GM19238 (cell line): ENCODE data around the gene ADARB1.

Experiments
- DNase-seq: peaks from one replicate; pipeline ENCODE4 v3.0.0; 2011; ENCODE audit warnings: low spot score; ENCODE audit not compliant: insufficient read length

The ADARB1 gene

DNA sequence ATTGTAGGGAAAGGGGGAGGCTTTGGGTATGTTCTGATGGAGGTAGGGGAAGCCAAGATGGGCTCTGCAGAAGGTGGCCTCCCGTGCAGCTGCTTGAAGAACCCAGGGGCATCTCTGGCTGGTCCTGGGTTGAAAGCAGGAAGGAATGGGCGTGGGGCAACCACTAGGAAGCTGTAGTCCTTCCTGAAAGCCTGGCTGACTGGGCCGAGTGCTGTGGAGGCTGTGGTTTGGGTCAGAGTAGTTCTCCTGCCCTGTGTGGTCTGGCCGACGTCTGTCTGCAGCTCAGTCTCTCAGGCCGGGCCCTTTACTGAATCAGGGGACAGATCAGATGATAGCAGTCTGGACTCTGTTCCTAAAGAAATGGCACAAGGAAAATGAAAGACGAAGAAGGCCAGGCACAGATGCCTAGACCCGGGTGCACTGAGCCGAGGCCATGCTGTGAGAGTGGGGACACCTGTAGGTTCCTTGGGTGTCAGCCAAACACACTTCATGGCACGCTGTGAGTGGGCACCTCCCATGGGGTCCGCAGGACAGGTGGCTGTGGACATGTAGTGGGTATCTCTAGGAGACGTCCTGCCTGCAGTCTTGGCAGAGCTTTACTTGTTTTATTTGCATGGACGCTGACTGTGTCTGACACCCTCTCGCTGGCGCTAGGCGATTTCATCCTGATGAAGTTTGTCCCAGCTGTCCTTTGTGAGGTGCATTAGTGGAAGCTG is 126.4 kb downstream of the ADARB1 start:
- DNase-seq: no peak

DNA sequence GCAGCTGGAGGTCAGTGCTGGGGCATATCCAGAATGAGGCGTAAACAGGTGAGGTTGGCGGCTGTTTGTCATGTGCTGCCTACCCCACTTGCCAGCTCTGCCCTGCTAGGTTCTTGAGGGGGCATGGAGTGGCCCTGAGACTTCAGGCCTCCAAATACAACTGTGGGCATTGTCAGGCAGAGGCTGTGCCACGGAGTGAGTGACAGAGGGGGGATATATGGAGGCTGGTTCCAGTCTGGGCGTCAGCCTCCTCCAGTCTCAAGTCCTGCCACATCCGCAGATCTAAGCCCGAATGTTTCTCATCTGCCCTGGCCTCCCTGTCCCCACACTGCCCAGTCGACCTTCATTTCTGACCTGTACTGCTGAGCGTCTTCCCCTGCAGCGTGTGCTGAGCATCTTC is 128.0 kb downstream of the ADARB1 start:
- no peak for DNase-seq

GRCh38 chr21:45202889-45203288 is 128.5 kb downstream of the ADARB1 start:
- no peak for DNase-seq

GRCh38 chr21:45203983-45204382 is 129.6 kb downstream of the ADARB1 start:
- no peak for DNase-seq

- DNase-seq: no peak
Observed at GRCh38 chr21:45204395-45204794, 130.0 kb downstream of the ADARB1 start.

GRCh38 chr21:45207839-45208626 is 133.7 kb downstream of the ADARB1 start:
- DNase-seq: no peak

DNA sequence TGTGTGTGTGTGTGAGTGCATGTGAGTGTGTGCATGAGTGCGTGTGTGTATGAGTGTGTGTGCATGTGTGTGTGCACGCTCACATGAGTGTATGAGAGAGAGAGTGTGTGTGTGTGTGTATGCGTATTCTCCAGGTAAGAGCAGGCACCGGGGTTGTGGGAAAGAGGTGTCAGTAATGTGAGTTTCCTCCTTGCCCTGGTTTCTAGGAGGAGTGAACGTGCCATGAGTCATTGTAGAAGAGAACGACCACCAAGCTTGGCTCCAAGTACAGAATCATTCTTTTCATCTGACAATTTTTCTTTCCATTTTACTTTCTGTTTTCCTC is 134.2 kb downstream of the ADARB1 start:
- DNase-seq: no peak

- DNase-seq: no peak
Observed at GRCh38 chr21:45209046-45209445, 134.7 kb downstream of the ADARB1 start.

DNA sequence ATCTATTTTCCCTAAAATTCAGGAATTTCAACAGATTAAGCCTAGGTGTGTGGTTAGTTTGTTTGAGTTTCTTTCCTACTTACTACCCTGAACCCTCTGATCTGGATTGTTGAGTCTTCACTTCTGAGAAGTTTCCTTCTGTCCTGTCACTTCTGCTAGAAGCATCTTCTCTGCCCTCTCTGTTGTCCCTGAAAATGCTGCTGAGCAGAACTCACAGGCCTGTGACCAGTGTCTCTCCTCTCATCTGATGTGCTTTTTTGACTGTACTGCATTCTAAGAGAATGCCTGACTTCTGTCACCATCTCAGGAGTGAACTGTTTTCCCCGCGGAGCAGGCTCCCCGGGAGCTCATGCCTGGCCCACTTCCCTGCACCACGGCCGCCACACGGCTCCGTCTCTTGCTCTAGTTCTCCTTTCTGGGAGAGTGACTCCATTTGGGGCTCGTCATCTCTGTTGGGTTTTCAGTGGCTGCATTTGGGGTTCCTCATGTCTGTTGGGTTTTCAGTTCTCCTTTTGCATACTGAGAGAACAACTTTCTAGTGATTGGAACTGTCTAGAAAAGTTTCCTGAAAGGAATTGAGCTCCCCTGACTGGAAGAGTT is 135.4 kb downstream of the ADARB1 start:
- no peak for DNase-seq

- no peak for DNase-seq
Observed at GRCh38 chr21:45210461-45210983, 136.1 kb downstream of the ADARB1 start.

GRCh38 chr21:45211661-45212060 is 137.3 kb downstream of the ADARB1 start:
- DNase-seq: no peak

DNA sequence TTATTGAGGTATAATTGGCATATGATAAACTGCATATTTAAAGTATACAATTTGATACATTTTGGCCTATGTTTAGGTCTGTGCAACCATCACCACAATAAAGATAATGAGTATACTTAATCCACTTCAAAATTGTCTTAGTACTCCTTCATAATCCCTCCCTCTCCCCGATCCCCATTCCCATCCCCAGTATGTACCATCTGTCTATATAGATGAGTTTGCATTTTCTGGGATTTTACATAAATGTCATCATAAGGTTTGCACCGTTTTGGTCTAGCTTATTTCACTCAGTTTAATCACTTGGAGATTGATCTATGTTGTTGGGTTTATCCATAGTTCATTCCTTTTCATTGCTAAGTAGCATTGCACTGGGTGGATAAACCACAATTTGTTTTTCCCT is 139.0 kb downstream of the ADARB1 start:
- DNase-seq: no peak

DNA sequence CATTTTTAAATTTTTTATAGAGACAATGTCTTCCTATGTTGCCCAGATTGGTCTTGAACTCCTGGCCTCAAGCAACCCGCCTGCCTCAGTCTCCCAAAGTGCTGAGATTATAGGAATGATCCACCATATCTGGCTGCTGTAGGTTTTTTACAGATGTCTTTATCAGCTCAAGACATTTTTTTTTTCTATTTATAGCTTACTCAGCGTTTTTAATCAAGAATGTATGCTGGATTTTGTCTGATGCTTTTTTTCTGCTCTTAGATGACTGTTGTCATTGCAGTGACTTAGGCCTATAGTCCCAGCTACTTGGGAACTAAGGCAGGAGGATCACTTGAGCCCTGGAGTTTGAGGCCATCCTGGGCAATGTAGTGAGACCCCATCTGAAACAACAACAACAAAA is 140.8 kb downstream of the ADARB1 start:
- DNase-seq: no peak

GRCh38 chr21:45217010-45217409 is 142.6 kb downstream of the ADARB1 start:
- DNase-seq: no peak

DNA sequence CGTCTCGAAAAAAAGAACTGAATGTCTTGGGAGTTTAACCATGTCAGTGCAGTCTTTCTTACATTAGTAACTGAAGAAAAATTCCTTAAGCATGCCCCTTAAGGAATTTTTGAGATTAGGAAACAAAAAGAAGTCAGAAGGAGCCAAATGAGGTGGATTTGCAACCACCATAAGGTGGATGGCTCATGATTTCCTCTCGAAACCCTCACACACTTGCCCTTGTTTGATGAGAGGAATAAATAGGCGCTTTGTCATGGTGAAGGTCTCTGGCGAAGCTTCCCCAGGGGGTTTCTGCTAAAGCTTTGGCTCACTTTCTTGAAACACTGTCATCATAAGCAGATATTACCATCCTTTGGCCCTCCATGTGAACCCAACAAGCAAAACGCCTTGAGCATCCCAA is 145.1 kb downstream of the ADARB1 start:
- no peak for DNase-seq

DNA sequence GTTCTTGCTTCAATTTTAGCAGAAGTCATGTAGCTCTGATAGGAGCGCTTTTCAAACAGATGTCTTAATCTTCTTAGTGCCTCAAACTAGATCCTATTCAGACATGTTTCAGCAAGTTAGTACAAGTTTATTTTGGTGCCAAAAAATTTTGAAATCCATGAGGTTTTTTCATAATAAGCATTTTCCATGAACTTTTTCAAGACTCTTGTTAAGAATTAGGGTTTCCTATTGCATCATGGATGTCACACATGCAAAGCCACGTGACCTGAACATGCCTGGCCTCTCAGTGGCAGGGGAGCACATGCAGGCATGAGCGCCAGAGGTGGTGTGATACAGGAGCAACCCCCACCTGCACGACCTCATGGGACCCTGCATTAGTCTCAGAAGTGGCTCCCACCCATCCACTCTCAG is 145.7 kb downstream of the ADARB1 start:
- DNase-seq: no peak

DNA sequence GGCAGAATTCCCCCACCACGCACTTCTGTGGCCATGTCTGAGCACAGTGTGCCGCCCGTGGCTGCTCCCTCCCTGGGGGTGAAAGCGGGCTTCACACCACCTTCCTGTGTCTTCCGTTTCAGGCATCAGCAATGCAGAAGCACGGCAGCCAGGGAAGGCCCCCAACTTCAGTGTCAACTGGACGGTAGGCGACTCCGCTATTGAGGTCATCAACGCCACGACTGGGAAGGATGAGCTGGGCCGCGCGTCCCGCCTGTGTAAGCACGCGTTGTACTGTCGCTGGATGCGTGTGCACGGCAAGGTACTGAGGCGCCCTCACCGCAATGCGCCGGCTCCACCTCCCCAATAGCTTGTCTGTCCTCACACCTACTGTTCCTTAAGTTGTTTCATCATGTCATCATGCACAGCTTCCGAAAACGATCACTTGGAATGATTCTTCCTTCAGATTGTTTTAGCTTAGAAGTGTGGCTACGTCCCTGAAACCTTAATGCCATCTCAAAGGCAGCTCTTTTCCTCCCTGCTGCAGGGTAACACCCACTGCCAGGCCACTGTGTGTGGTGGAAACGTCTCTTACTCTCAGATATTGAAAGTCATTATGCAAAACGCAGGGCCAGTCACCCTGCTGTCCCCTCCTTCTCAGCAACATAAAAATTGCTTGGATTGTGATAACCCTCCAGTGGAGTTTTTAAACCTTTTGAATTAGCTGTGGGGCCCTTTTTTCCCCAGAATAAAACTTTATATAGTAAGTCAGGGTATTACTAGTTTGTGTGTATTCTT is 146.5 kb downstream of the ADARB1 start:
- DNase-seq: no peak

GRCh38 chr21:45222001-45222400 is 147.6 kb downstream of the ADARB1 start:
- DNase-seq: no peak

DNA sequence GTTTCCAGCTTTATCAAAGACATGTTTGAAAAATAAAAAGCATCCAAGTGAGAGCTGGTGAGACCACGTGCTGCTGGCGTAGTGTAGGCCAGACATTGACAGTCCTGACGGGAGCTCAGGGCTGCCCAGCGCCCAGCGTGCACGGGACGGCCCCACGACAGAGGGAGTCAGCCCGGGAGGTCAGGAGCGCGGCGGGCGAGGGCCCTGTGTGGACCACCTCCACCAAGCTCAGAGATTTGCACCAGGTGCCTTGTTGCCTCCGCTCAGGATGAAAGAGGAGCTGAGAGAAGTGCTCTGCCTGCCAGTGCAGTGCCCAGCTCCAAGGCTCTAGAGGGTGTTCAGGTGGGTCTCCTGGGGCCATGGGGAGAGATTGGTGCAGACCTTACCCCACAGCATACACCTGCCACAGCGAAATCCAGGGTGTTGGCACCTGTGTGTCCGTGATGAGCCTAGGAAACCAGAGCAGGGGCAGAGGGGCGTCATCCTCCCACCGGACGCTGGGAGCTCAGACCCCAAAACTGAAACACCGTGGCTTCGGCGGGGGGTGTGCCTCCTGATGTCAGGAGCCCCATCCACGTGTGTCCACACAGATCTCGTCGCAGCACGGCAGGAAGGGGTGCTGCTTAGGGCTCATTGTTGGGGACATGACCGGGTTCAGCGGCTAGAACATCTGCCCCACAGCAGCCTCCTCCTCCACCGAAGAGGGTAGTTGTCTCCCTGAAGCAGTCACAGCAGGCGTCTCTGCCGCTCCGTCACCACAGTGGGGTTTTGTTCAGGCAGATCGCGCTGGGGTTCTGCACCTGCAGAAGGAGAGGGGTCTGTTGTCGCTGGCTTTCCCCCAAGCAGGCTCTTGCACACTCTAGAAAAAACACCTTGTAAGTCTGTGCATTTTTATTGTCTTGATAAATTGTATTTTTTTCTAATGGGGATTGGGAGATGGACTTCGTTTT is 149.1 kb downstream of the ADARB1 start:
- no peak for DNase-seq

- DNase-seq: no peak
Observed at GRCh38 chr21:45224189-45224938, 150.0 kb downstream of the ADARB1 start.
